Hepatocyte (in vitro differentiated cells): ENCODE measurements around the gene WDR72. TPM values are rescaled to one million over a fixed set of nuclear protein-coding genes. Genes with fewer than 3 reads are reported as not detected.

Experiments used
- DNase-seq: peaks from one replicate; pipeline ENCODE4 v3.0.0-alpha.2; 2016; ENCODE audit warnings: low spot score
- H2AFZ ChIP-seq: fragments of 200-600 bp; sonication (generic); 2 replicates; pipeline ENCODE4 v1.6.0; 2016; ENCODE audit warnings: antibody characterized with exemption, mild to moderate bottlenecking
- H3K27ac ChIP-seq: fragments of 200-600 bp; sonication (generic); 2 replicates; pipeline ENCODE4 v1.5.1; 2016; ENCODE audit warnings: mild to moderate bottlenecking
- H3K27me3 ChIP-seq: fragments of 200-600 bp; sonication (generic); 2 replicates; pipeline ENCODE4 v1.6.1; 2016
- H3K36me3 ChIP-seq: fragments of 200-600 bp; sonication (generic); replicated peaks from 2 replicates; pipeline ENCODE4 v1.5.1; 2016; ENCODE audit warnings: low read depth; ENCODE audit not compliant: insufficient read depth
- H3K4me1 ChIP-seq: fragments of 200-600 bp; sonication (generic); 2 replicates; pipeline ENCODE4 v1.5.1; 2016; ENCODE audit warnings: mild to moderate bottlenecking, moderate library complexity; ENCODE audit not compliant: insufficient read depth
- H3K4me2 ChIP-seq: fragments of 200-600 bp; sonication (generic); 2 replicates; pipeline ENCODE4 v1.6.0; 2016
- H3K4me3 ChIP-seq: fragments of 200-600 bp; sonication (generic); 2 replicates; pipeline ENCODE4 v1.5.1; 2016; ENCODE audit warnings: mild to moderate bottlenecking
- H3K79me2 ChIP-seq: fragments of 200-600 bp; sonication (generic); 2 replicates; pipeline ENCODE4 v1.6.0; 2017; ENCODE audit warnings: mild to moderate bottlenecking
- H3K9me2 ChIP-seq: fragments of 200-600 bp; sonication (generic); replicated peaks from 2 replicates; pipeline ENCODE4 v1.6.0; 2017; ENCODE audit warnings: mild to moderate bottlenecking; ENCODE audit not compliant: insufficient read depth
- H3K9me3 ChIP-seq: fragments of 200-600 bp; sonication (generic); 2 replicates; pipeline ENCODE4 v1.5.1; 2016; ENCODE audit warnings: low read depth, mild to moderate bottlenecking
- H4K20me1 ChIP-seq: fragments of 200-600 bp; sonication (generic); 2 replicates; pipeline ENCODE4 v1.6.0; 2016; ENCODE audit warnings: mild to moderate bottlenecking; ENCODE audit not compliant: insufficient read depth, poor library complexity, severe bottlenecking
- CTCF ChIP-seq: fragments of 200-600 bp; sonication (generic); IDR thresholded peaks from 2 replicates; pipeline ENCODE4 v1.5.1; 2016; ENCODE audit warnings: antibody characterized with exemption, mild to moderate bottlenecking; ENCODE audit not compliant: poor library complexity
- EZH2 ChIP-seq: fragments of 200-600 bp; sonication (generic); IDR thresholded peaks from 2 replicates; pipeline ENCODE4 v1.6.1; 2016; ENCODE audit warnings: antibody characterized with exemption, mild to moderate bottlenecking, borderline replicate concordance
- EZH2phosphoT487 ChIP-seq: fragments of 200-600 bp; sonication (generic); IDR thresholded peaks from one replicate; pipeline ENCODE4 v1.6.1; 2018; ENCODE audit warnings: antibody characterized with exemption, mild to moderate bottlenecking, low read depth, moderate library complexity; ENCODE audit not compliant: unreplicated experiment, severe bottlenecking
- WGBS: methylation state at CpG from one replicate; pipeline ENCODE4 v1.1.6; 2016; ENCODE audit warnings: low lambda C conversion rate; ENCODE audit errors: missing lambda C conversion rate; 5-methylcytosine and 5-hydroxymethylcytosine counted together
- polyA plus RNA-seq: library from polyadenylated mRNA; unstranded; fragments of >200 nt; fragmentation: Nextera tagmentation; extraction: Ambion mirVana; gene quantifications from 2 replicates; pipeline ENCODE4 v1.2.1, GENCODE V29; 2016
- total RNA-seq: library from RNA; depleted of rRNA; stranded (reverse); fragments of >200 nt; gene quantifications from 2 replicates; pipeline ENCODE4 v1.2.3, GENCODE V29; 2014

Gene WDR72
- total and polyA plus RNA-seq, 2 experiments from 2014 or later, result 3.5 to 6.4 TPM

- no peaks in the 10 kb centered on the region for H3K9me2 ChIP-seq
- no peak overlapping the region for H3K4me3 ChIP-seq
- H3K27me3 ChIP-seq, result no peaks in the 10 kb centered on the region
- no peak overlapping the region for H3K27ac ChIP-seq
- no peaks in the 10 kb centered on the region for H3K9me3 ChIP-seq
- 70% methylated on average over 4 of the region's 4 CpGs for WGBS
- H4K20me1 ChIP-seq, result no peaks in the 10 kb centered on the region
- no peak overlapping the region for H2AFZ ChIP-seq
- no peaks in the 10 kb centered on the region for H3K4me1 ChIP-seq
- no peak for DNase-seq
- H3K79me2 ChIP-seq, result no peaks in the 10 kb centered on the region
- H3K36me3 ChIP-seq, result no peaks in the 10 kb centered on the region
- no peak overlapping the region for H3K4me2 ChIP-seq
- TF ChIP-seq CTCF, result no peak
These were observed 192.6 kb downstream of the WDR72 start for GRCh38 chr15:53566912-53567311.

- H3K36me3 ChIP-seq, result no peaks in the 10 kb centered on the region
- 86% methylated on average over 4 of the region's 4 CpGs for WGBS
These were observed 193.7 kb downstream of the WDR72 start for GRCh38 chr15:53565721-53566120.

GRCh38 chr15:53564647-53565046 lies 194.8 kb downstream of the WDR72 start:
- no peak for TF ChIP-seq EZH2phosphoT487
- TF ChIP-seq EZH2, result no peak
- no peak for TF ChIP-seq CTCF
- WGBS, result 91% methylated on average over 2 of the region's 2 CpGs

More at GRCh38 chr15:53565721-53566120, 193.7 kb downstream of the WDR72 start:
- DNase-seq, result no peak
- Histone ChIP-seq H3K9me2 (no peaks in the 10 kb centered on the region), H3K4me1 (no peaks in the 10 kb centered on the region), H2AFZ (no peak overlapping the region), H3K27ac (no peak overlapping the region), H3K9me3 (no peaks in the 10 kb centered on the region), H3K4me3 (no peak overlapping the region), H3K27me3 (no peaks in the 10 kb centered on the region), H3K79me2 (no peaks in the 10 kb centered on the region), H3K4me2 (no peak overlapping the region), H4K20me1 (no peaks in the 10 kb centered on the region)
- TF ChIP-seq CTCF (no peak), EZH2phosphoT487 (no peak), EZH2 (no peak)

GRCh38 chr15:53563627-53564026 lies 195.8 kb downstream of the WDR72 start:
- Histone ChIP-seq H3K9me3 (no peaks in the 10 kb centered on the region), H3K9me2 (no peaks in the 10 kb centered on the region), H3K27ac (no peak overlapping the region), H3K36me3 (no peaks in the 10 kb centered on the region), H3K4me1 (peaks cover 6% of the 10 kb centered on the region), H3K4me2 (no peak overlapping the region), H3K4me3 (no peak overlapping the region), H4K20me1 (no peaks in the 10 kb centered on the region), H3K27me3 (no peaks in the 10 kb centered on the region), H2AFZ (no peak overlapping the region), H3K79me2 (no peaks in the 10 kb centered on the region)
- 89% methylated on average over 4 of the region's 4 CpGs for WGBS
- DNase-seq, result no peak
- no peak for TF ChIP-seq EZH2phosphoT487
- TF ChIP-seq EZH2, result no peak
- TF ChIP-seq CTCF, result no peak

More at GRCh38 chr15:53564647-53565046, 194.8 kb downstream of the WDR72 start:
- Histone ChIP-seq H3K79me2 (no peaks in the 10 kb centered on the region), H3K27ac (no peak overlapping the region), H3K4me3 (no peak overlapping the region), H3K36me3 (no peaks in the 10 kb centered on the region), H3K9me3 (no peaks in the 10 kb centered on the region), H3K4me1 (no peaks in the 10 kb centered on the region), H3K4me2 (no peak overlapping the region), H4K20me1 (no peaks in the 10 kb centered on the region), H3K9me2 (no peaks in the 10 kb centered on the region), H2AFZ (no peak overlapping the region), H3K27me3 (no peaks in the 10 kb centered on the region)
- DNase-seq, result no peak
